Measurements from ENCODE around the gene DNAJC7. TPM values are rescaled to one million over a fixed set of nuclear protein-coding genes. Genes with fewer than 3 reads are reported as not detected.

The DNAJC7 gene
- polyA plus RNA-seq, 1 of the 3 experiments (the other 2 are of a cell fraction): 38.8 TPM

DNA sequence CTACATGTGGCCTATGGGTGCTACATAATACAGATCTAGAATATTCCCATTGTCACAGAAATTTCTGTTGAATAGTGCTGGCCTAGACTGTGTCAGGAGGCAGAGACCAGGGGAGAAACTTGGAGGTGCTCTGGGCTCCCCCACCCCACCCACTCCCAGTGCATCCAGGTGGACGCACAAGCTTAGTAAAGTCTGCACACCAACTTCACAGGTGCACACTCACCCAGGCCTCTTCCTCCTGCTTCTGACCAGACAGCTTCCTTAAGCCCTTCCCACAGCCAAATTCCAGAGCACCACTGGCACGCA is 58.3 kb downstream of the DNAJC7 start:
- Histone ChIP-seq H3K9ac (no peak overlapping the region), H3K79me2 (ENCODE audit: insufficient read depth) (no peaks in the 10 kb centered on the region), H3K9me2 (no peaks in the 10 kb centered on the region), H3K36me3 (replicated peaks in 1 of 2; ENCODE audit: control insufficient read depth in 1 of 2, insufficient read depth in 2 of 2, low read length in 1 of 2) (no peaks in the 10 kb centered on the region), H3K9me3 (no peaks in the 10 kb centered on the region), H3F3A (replicated peaks; ENCODE audit: insufficient read depth) (peaks cover 8% of the 10 kb centered on the region), H3K4me2 (no peak overlapping the region), H3K27ac (ENCODE audit: low read depth in 2 of 2, low read length in 1 of 2) (no peak overlapping the region; a peak in 1 of 4 replicates), H3K27me3 (ENCODE audit: insufficient read depth) (no peaks in the 10 kb centered on the region), H3K4me3 (ENCODE audit: low read depth in 2 of 2, low read length in 1 of 2) (no peak overlapping the region), H2AFZ (ENCODE audit: low read depth) (no peak overlapping the region), H4K20me1 (ENCODE audit: insufficient read depth) (no peaks in the 10 kb centered on the region), H3K4me1 (ENCODE audit: control insufficient read depth in 1 of 2, insufficient read depth in 2 of 2, low read depth in 1 of 2, low read length in 1 of 2) (peaks cover 0 to 11% of the 10 kb centered on the region in 2 experiments; a peak in 1 of 4 replicates)
- ChIA-PET CTCF (interaction anchor here (0.5 to 7.1 kb wide), 47 partner anchors 10 to 354 kb away, joined by 3 to 67 read pairs (median 4); partner anchors contain the start of genes ACLY, DNAJC7, HAP1 and NKIRAS2), POLR2A (interaction anchor here (1.2 to 1.7 kb wide), 5 partner anchors 20 to 94 kb away, joined by 3 to 5 read pairs (median 4); partner anchors contain the start of genes ACLY, KLHL11, NKIRAS2 and ODAD4)
- WGBS (ENCODE audit: low lambda C conversion rate): 95% methylated on average over 2 of the region's 2 CpGs
- DNase-seq: no peak
- TF ChIP-seq YY1 (IDR thresholded peaks at IDR 0.05; ENCODE audit: low read depth) (no peak), ELF1 (IDR thresholded peaks at IDR 0.05) (no peak), CHD2 (IDR thresholded peaks at IDR 0.05; ENCODE audit: low read length, partially characterized antibody) (no peak), RFX5 (IDR thresholded peaks at IDR 0.05; ENCODE audit: low read length) (no peak), GABPA (IDR thresholded peaks at IDR 0.05; ENCODE audit: low read depth) (no peak), IRF3 (IDR thresholded peaks at IDR 0.05; ENCODE audit: low read depth, low read length) (no peak), ZBTB33 (IDR thresholded peaks at IDR 0.05; ENCODE audit: borderline replicate concordance, low read depth) (no peak), RCOR1 (IDR thresholded peaks at IDR 0.05; ENCODE audit: low read length) (no peak), TAF1 (IDR thresholded peaks at IDR 0.05; ENCODE audit: borderline replicate concordance, low read depth, low read length) (no peak), SIN3A (IDR thresholded peaks at IDR 0.05; ENCODE audit: borderline replicate concordance, low read depth, low read length) (no peak), USF1 (IDR thresholded peaks at IDR 0.05; ENCODE audit: borderline replicate concordance, low read depth) (no peak), FOXM1 (IDR thresholded peaks at IDR 0.05; ENCODE audit: low read depth) (no peak)
- TF ChIP-seq, protein P1, sequence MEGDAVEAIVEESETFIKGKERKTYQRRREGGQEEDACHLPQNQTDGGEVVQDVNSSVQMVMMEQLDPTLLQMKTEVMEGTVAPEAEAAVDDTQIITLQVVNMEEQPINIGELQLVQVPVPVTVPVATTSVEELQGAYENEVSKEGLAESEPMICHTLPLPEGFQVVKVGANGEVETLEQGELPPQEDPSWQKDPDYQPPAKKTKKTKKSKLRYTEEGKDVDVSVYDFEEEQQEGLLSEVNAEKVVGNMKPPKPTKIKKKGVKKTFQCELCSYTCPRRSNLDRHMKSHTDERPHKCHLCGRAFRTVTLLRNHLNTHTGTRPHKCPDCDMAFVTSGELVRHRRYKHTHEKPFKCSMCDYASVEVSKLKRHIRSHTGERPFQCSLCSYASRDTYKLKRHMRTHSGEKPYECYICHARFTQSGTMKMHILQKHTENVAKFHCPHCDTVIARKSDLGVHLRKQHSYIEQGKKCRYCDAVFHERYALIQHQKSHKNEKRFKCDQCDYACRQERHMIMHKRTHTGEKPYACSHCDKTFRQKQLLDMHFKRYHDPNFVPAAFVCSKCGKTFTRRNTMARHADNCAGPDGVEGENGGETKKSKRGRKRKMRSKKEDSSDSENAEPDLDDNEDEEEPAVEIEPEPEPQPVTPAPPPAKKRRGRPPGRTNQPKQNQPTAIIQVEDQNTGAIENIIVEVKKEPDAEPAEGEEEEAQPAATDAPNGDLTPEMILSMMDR (IDR thresholded peaks at IDR 0.05): no peak
- TF ChIP-seq, protein P2, sequence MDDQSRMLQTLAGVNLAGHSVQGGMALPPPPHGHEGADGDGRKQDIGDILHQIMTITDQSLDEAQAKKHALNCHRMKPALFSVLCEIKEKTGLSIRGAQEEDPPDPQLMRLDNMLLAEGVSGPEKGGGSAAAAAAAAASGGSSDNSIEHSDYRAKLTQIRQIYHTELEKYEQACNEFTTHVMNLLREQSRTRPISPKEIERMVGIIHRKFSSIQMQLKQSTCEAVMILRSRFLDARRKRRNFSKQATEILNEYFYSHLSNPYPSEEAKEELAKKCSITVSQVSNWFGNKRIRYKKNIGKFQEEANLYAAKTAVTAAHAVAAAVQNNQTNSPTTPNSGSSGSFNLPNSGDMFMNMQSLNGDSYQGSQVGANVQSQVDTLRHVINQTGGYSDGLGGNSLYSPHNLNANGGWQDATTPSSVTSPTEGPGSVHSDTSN (IDR thresholded peaks at IDR 0.05): no peak
